ENCODE data around the gene DTNBP1.

The DTNBP1 gene

DNA sequence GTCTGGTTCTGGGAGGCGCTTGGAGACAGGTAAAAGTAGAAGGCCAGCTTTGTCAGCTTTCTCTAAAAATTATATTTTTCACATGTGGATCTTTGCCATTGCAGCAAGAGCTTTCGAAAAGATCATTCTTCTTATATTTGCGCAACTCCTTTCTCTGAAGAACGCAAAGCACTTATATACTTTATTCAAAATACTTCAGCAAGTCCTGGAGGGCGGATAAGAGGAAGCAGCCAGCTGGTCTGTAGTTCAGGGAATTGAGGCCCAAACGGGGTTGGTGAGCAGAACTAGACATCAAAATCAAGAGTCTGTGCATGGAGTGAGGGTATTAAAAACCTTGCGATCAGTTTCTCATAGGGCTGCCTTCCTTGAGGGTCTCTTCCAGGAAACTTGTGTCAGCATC is 182.3 kb downstream of the DTNBP1 start:
- no peak for TF ChIP-seq FOXP2 (optimal IDR thresholded peaks at IDR 0.05; ENCODE audit: borderline replicate concordance, extremely low read depth, extremely low read length, insufficient read depth)
- TF ChIP-seq SIN3A (IDR thresholded peaks at IDR 0.05; ENCODE audit: borderline replicate concordance, insufficient read depth, low read length): no peak
- TF ChIP-seq POLR2AphosphoS5 (IDR thresholded peaks at IDR 0.05; ENCODE audit: low read depth, low read length): no peak
- no peak for TF ChIP-seq REST (IDR thresholded peaks at IDR 0.05; ENCODE audit: insufficient read depth in 1 of 2, low read depth in 2 of 2, low read length in 2 of 2)
- no peak for TF ChIP-seq TAF1 (IDR thresholded peaks at IDR 0.05; ENCODE audit: borderline replicate concordance, insufficient read depth, low read length)

- TF ChIP-seq TAF1 (IDR thresholded peaks at IDR 0.05; ENCODE audit: borderline replicate concordance, insufficient read depth, low read length) (no peak), SIN3A (IDR thresholded peaks at IDR 0.05; ENCODE audit: borderline replicate concordance, insufficient read depth, low read length) (no peak), FOXP2 (optimal IDR thresholded peaks at IDR 0.05; ENCODE audit: borderline replicate concordance, extremely low read depth, extremely low read length, insufficient read depth) (no peak), REST (IDR thresholded peaks at IDR 0.05; ENCODE audit: insufficient read depth in 1 of 2, low read depth in 2 of 2, low read length in 2 of 2) (no peak), POLR2AphosphoS5 (IDR thresholded peaks at IDR 0.05; ENCODE audit: low read depth, low read length) (no peak)
Observed at GRCh38 chr6:15479761-15480160, 183.1 kb downstream of the DTNBP1 start.

DNA sequence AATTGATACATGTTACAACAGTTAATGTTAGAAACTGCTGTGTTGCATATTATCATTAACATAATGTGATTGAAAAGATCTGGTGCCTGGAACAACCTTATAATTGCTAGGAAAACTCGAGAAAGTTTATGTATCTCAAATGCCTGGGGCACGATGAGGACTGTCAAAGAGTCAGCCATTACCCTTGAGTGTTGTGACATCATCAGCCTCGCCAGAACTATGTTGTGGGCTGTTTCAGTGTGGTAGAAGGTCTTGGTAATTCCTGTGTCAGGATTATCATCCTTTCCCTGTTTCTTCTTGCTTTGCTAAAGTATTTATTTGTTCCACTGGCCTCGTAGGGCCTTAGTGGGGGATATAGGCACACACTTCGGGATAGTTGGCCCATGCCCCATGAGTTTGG is 185.1 kb downstream of the DTNBP1 start:
- TF ChIP-seq TAF1 (IDR thresholded peaks at IDR 0.05; ENCODE audit: borderline replicate concordance, insufficient read depth, low read length): no peak

DNA sequence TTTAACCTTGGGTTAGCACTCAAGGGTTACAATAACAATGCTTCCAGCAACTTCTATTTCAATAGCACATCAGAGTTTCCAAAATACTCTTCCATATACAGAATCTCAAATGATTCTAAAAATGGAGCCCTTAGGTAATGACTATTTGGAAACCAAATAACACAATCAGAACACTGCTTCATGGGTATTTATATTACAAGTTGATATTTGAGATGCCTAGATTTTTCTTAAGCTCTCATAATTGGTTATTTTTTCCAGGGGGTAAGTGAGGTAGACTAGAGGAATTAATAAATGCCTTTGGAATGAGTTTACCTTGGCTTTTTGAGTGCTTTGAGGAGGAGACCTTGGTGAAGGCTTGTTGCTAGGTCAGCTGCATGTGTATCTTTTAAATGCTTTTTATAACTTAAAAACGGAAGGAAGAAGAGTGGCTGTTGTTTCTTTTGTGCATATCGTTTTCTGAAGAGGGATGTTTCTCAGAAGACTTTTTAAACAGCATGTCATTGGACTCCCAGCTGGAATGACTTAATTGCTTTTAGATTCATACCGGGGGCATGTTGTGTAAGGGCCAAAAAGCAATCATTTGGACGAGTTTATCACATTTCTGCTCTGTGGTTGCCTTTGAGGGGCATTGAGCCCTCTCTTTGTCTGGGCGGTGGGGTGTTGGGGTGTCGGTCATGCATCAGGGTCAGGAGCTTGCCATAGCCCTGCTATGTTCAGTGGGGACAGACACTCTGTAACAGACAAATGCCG is 186.0 kb downstream of the DTNBP1 start:
- TF ChIP-seq TAF1 (IDR thresholded peaks at IDR 0.05; ENCODE audit: borderline replicate concordance, insufficient read depth, low read length): no peak
- no peak for TF ChIP-seq FOXP2 (optimal IDR thresholded peaks at IDR 0.05; ENCODE audit: borderline replicate concordance, extremely low read depth, extremely low read length, insufficient read depth)
- TF ChIP-seq POLR2AphosphoS5 (IDR thresholded peaks at IDR 0.05; ENCODE audit: low read depth, low read length): no peak

DNA sequence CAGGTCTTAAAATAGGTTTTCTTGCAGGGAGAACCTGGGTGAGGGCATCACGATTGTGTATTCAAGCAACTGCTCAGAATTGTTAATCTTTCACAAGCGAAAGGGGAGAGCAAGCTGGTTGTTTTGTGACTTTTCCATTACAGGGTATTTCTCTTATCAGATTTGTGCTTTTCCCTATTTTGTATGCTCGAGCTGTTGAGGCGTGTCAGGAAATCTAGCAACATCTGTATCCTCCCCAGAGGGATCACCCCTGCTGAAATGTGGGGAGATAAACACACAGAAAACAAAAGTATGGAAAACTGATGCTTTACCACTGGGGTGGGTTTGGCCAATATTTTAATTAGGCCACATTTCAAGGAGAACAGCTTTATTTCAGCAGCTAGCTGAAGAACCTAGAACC is 187.0 kb downstream of the DTNBP1 start:
- TF ChIP-seq POLR2AphosphoS5 (IDR thresholded peaks at IDR 0.05; ENCODE audit: low read depth, low read length) (no peak), FOXP2 (optimal IDR thresholded peaks at IDR 0.05; ENCODE audit: borderline replicate concordance, extremely low read depth, extremely low read length, insufficient read depth) (no peak), SIN3A (IDR thresholded peaks at IDR 0.05; ENCODE audit: borderline replicate concordance, insufficient read depth, low read length) (no peak), TAF1 (IDR thresholded peaks at IDR 0.05; ENCODE audit: borderline replicate concordance, insufficient read depth, low read length) (no peak), REST (IDR thresholded peaks at IDR 0.05; ENCODE audit: insufficient read depth in 1 of 2, low read depth in 2 of 2, low read length in 2 of 2) (no peak)

DNA sequence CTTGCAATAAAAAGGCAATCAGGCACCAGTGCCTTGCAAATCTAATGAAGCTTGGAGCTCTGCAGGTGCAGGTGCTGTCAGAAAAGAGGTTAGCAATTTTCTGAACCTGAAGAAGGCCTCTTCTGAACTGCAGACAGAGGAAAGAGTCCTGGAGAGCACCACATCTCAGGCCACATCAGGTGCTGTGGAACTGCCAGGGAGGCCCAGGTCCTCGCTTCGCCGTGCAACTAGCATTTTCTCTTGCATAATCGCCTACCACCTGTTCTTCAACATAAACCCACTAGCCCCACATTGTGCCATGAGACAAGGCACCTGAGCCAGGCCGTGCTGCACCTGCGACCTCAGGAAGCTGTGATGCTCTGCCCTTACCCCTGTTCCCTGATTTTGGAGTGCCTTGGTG is 187.6 kb downstream of the DTNBP1 start:
- TF ChIP-seq SIN3A (IDR thresholded peaks at IDR 0.05; ENCODE audit: borderline replicate concordance, insufficient read depth, low read length) (no peak), TAF1 (IDR thresholded peaks at IDR 0.05; ENCODE audit: borderline replicate concordance, insufficient read depth, low read length) (no peak), POLR2AphosphoS5 (IDR thresholded peaks at IDR 0.05; ENCODE audit: low read depth, low read length) (no peak), REST (IDR thresholded peaks at IDR 0.05; ENCODE audit: insufficient read depth in 1 of 2, low read depth in 2 of 2, low read length in 2 of 2) (no peak), FOXP2 (optimal IDR thresholded peaks at IDR 0.05; ENCODE audit: borderline replicate concordance, extremely low read depth, extremely low read length, insufficient read depth) (no peak)

Measured in PFSK-1 (cell line).